CD8-positive, alpha-beta memory T cell (primary cell): Measurements from ENCODE around the gene GDF10. TPM values are rescaled to one million over a fixed set of nuclear protein-coding genes. Genes with fewer than 3 reads are reported as not detected.

Experiments used
- CTCF ChIA-PET: fragments of 350-600 bp; sonication (Branson Sonifier 250); formaldehyde crosslinking; loops from one replicate; lab custom pipeline; 2021; ENCODE audit warnings: antibody characterized with exemption; lab: Charles Lee
- POLR2A ChIA-PET: fragments of 350-600 bp; sonication (Branson Sonifier 250); formaldehyde crosslinking; loops from one replicate; lab custom pipeline; 2021; ENCODE audit warnings: antibody characterized with exemption; lab: Charles Lee
- DNase-seq, 5 donors: peaks; one replicate each; pipeline versions ENCODE4 v3.0.0 to v3.0.0-alpha.2; 2020 to 2022; ENCODE audit warnings: mixed read lengths in 1 of 5
- H3K27ac ChIP-seq: one replicate; pipeline ENCODE4 v1.7.0; 2013; ENCODE audit warnings: low read depth, mild to moderate bottlenecking, low read length, moderate library complexity
- H3K27me3 ChIP-seq: 2 replicates; pipeline ENCODE4 v1.7.0; 2013; ENCODE audit warnings: low read length, mild to moderate bottlenecking; ENCODE audit not compliant: insufficient read depth, poor library complexity, severe bottlenecking
- H3K36me3 ChIP-seq: 2 replicates; pipeline ENCODE4 v1.7.0; 2013; ENCODE audit warnings: mild to moderate bottlenecking, low read length, moderate library complexity; ENCODE audit not compliant: insufficient read depth
- H3K4me1 ChIP-seq: 2 replicates; pipeline ENCODE4 v1.7.0; 2013; ENCODE audit warnings: mild to moderate bottlenecking, low read length, moderate library complexity; ENCODE audit not compliant: insufficient read depth
- H3K4me3 ChIP-seq: 2 replicates; pipeline ENCODE4 v1.7.0; 2013; ENCODE audit warnings: mild to moderate bottlenecking, low read length
- H3K9me3 ChIP-seq: 2 replicates; pipeline ENCODE4 v1.7.0; 2013; ENCODE audit warnings: mild to moderate bottlenecking, low read length
- H3K27ac Mint-ChIP-seq, 8 donors: one replicate each; pipeline ENCODE4 v1.8.0; 2020 to 2021; ENCODE audit warnings: mixed read lengths in 8 of 8, mild to moderate bottlenecking in 6 of 8, inconsistent platforms in 3 of 8, moderate library complexity in 3 of 8
- H3K27me3 Mint-ChIP-seq, 2 donors: one replicate each; pipeline ENCODE4 v1.8.0; 2020 to 2021; ENCODE audit warnings: mixed read lengths in 2 of 2, mild to moderate bottlenecking in 1 of 2, moderate library complexity in 1 of 2
- H3K36me3 Mint-ChIP-seq, 3 donors: one replicate each; pipeline ENCODE4 v1.8.0; 2020 to 2021; ENCODE audit warnings: mixed read lengths in 3 of 3, inconsistent platforms in 1 of 3, mild to moderate bottlenecking in 1 of 3
- H3K4me1 Mint-ChIP-seq, 3 donors: one replicate each; pipeline ENCODE4 v1.8.0; 2020 to 2021; ENCODE audit warnings: mixed read lengths in 3 of 3, inconsistent platforms in 1 of 3, mild to moderate bottlenecking in 1 of 3
- H3K4me3 Mint-ChIP-seq, 7 donors: one replicate each; pipeline ENCODE4 v1.8.0; 2020 to 2021; ENCODE audit warnings: mixed read lengths in 7 of 7, mild to moderate bottlenecking in 6 of 7, moderate library complexity in 4 of 7, inconsistent platforms in 2 of 7
- H3K9me3 Mint-ChIP-seq, 5 donors: one replicate each; pipeline ENCODE4 v1.8.0; 2020 to 2022; ENCODE audit warnings: mixed read lengths in 5 of 5, mild to moderate bottlenecking in 3 of 5, moderate library complexity in 2 of 5, inconsistent platforms in 1 of 5
- polyA plus RNA-seq: library from polyadenylated mRNA; unstranded; fragments of 300-500 nt; fragmentation: Illumina TruSeq; gene quantifications from one replicate; pipeline ENCODE4 v1.2.3, GENCODE V29; 2021
- total RNA-seq, 2 experiments: library from RNA; stranded (reverse); gene quantifications; one replicate each; pipeline ENCODE4 v1.2.3, GENCODE V29; 2021

Gene GDF10
- total and polyA plus RNA-seq, 3 experiments from 2014 or later: 0.18 to 0.24 (median 0.21) TPM

- Mint-ChIP-seq H3K27me3 (no peaks in the 10 kb centered on the region), H3K4me3 (no peak overlapping the region), H3K27ac (no peak overlapping the region), H3K9me3 (no peaks in the 10 kb centered on the region), H3K4me1 (no peaks in the 10 kb centered on the region), H3K36me3 (no peaks in the 10 kb centered on the region)
- ChIA-PET POLR2A (no interaction called here), CTCF (no interaction called here)
- H3K27me3 ChIP-seq: no peaks in the 10 kb centered on the region
- DNase-seq: no peak
- H3K4me3 ChIP-seq: no peak overlapping the region
- H3K36me3 ChIP-seq: no peaks in the 10 kb centered on the region
- H3K27ac ChIP-seq: no peak overlapping the region
- H3K9me3 ChIP-seq: no peaks in the 10 kb centered on the region
- H3K4me1 ChIP-seq: no peaks in the 10 kb centered on the region
Observed at GRCh38 chr10:47350671-47351640, 51.0 kb downstream of the GDF10 start.

GRCh38 chr10:47351899-47352815 is 52.2 kb downstream of the GDF10 start:
- Histone ChIP-seq H3K4me3 (no peak overlapping the region), H3K27me3 (no peaks in the 10 kb centered on the region), H3K9me3 (no peaks in the 10 kb centered on the region), H3K27ac (no peak overlapping the region), H3K4me1 (no peaks in the 10 kb centered on the region), H3K36me3 (no peaks in the 10 kb centered on the region)
- no peak for DNase-seq
- Mint-ChIP-seq H3K27me3 (no peaks in the 10 kb centered on the region), H3K4me1 (no peaks in the 10 kb centered on the region), H3K36me3 (no peaks in the 10 kb centered on the region), H3K4me3 (no peak overlapping the region), H3K27ac (no peak overlapping the region), H3K9me3 (no peaks in the 10 kb centered on the region)
- POLR2A ChIA-PET: no interaction called here
- CTCF ChIA-PET: no interaction called here

GRCh38 chr10:47353351-47353750 is 53.4 kb downstream of the GDF10 start:
- Histone ChIP-seq H3K27me3 (no peaks in the 10 kb centered on the region), H3K36me3 (no peaks in the 10 kb centered on the region), H3K4me3 (no peak overlapping the region), H3K27ac (no peak overlapping the region), H3K4me1 (no peaks in the 10 kb centered on the region), H3K9me3 (no peaks in the 10 kb centered on the region)
- DNase-seq: no peak
- CTCF ChIA-PET: no interaction called here
- no peak overlapping the region for H3K4me3 Mint-ChIP-seq
- no peak overlapping the region for H3K27ac Mint-ChIP-seq
- no peaks in the 10 kb centered on the region for H3K9me3 Mint-ChIP-seq
- no peaks in the 10 kb centered on the region for H3K4me1 Mint-ChIP-seq
- POLR2A ChIA-PET: no interaction called here
- H3K36me3 Mint-ChIP-seq: no peaks in the 10 kb centered on the region
- H3K27me3 Mint-ChIP-seq: no peaks in the 10 kb centered on the region

- no peak overlapping the region for H3K4me3 Mint-ChIP-seq
- CTCF ChIA-PET: no interaction called here
- no peaks in the 10 kb centered on the region for H3K36me3 Mint-ChIP-seq
Observed at GRCh38 chr10:47354165-47354564, 54.2 kb downstream of the GDF10 start.

GRCh38 chr10:47354900-47355299 is 54.9 kb downstream of the GDF10 start:
- H3K27me3 Mint-ChIP-seq: peaks cover 0 to 5% of the 10 kb centered on the region in 2 donors
- no peak overlapping the region for H3K27ac ChIP-seq
- no peak overlapping the region for H3K4me3 ChIP-seq
- no peaks in the 10 kb centered on the region for H3K4me1 ChIP-seq
- no peaks in the 10 kb centered on the region for H3K9me3 ChIP-seq
- no peaks in the 10 kb centered on the region for H3K27me3 ChIP-seq
- H3K9me3 Mint-ChIP-seq: no peaks in the 10 kb centered on the region
- H3K4me3 Mint-ChIP-seq: no peak overlapping the region
- no peaks in the 10 kb centered on the region for H3K4me1 Mint-ChIP-seq
- no peaks in the 10 kb centered on the region for H3K36me3 Mint-ChIP-seq
- CTCF ChIA-PET: no interaction called here
- DNase-seq: no peak
- no peak overlapping the region for H3K27ac Mint-ChIP-seq
- POLR2A ChIA-PET: no interaction called here
- no peaks in the 10 kb centered on the region for H3K36me3 ChIP-seq

More at GRCh38 chr10:47354165-47354564, 54.2 kb downstream of the GDF10 start:
- no peaks in the 10 kb centered on the region for H3K36me3 ChIP-seq
- POLR2A ChIA-PET: no interaction called here
- H3K27ac Mint-ChIP-seq: no peak overlapping the region
- H3K9me3 Mint-ChIP-seq: no peaks in the 10 kb centered on the region
- no peak for DNase-seq
- H3K27me3 Mint-ChIP-seq: peaks cover 0 to 2% of the 10 kb centered on the region in 2 donors
- no peak overlapping the region for H3K4me3 ChIP-seq
- H3K9me3 ChIP-seq: no peaks in the 10 kb centered on the region
- H3K4me1 ChIP-seq: no peaks in the 10 kb centered on the region
- H3K27ac ChIP-seq: no peak overlapping the region
- H3K27me3 ChIP-seq: no peaks in the 10 kb centered on the region
- no peaks in the 10 kb centered on the region for H3K4me1 Mint-ChIP-seq

GRCh38 chr10:47356708-47357107 is 56.7 kb downstream of the GDF10 start:
- no peaks in the 10 kb centered on the region for H3K27me3 ChIP-seq
- DNase-seq: no peak
- Mint-ChIP-seq H3K36me3 (no peaks in the 10 kb centered on the region), H3K27me3 (peaks cover 0 to 5% of the 10 kb centered on the region in 2 donors), H3K27ac (no peak overlapping the region), H3K9me3 (no peaks in the 10 kb centered on the region), H3K4me3 (no peak overlapping the region), H3K4me1 (no peaks in the 10 kb centered on the region)
- H3K27ac ChIP-seq: no peak overlapping the region
- no peaks in the 10 kb centered on the region for H3K4me1 ChIP-seq
- CTCF ChIA-PET: interaction anchor here (0.8 kb wide), 1 partner anchor 16 kb away, joined by 3 read pairs; no protein-coding TSS in a partner anchor
- H3K4me3 ChIP-seq: no peak overlapping the region
- POLR2A ChIA-PET: no interaction called here
- H3K36me3 ChIP-seq: no peaks in the 10 kb centered on the region
- H3K9me3 ChIP-seq: no peaks in the 10 kb centered on the region

- DNase-seq: no peak
- peaks cover 0 to 5% of the 10 kb centered on the region in 2 donors for H3K27me3 Mint-ChIP-seq
- H3K27me3 ChIP-seq: no peaks in the 10 kb centered on the region
- H3K27ac ChIP-seq: no peak overlapping the region
- H3K27ac Mint-ChIP-seq: no peak overlapping the region
- no peak overlapping the region for H3K4me3 Mint-ChIP-seq
- H3K4me3 ChIP-seq: no peak overlapping the region
- POLR2A ChIA-PET: no interaction called here
- CTCF ChIA-PET: interaction anchor here (0.8 kb wide), 1 partner anchor 17 kb away, joined by 3 read pairs; no protein-coding TSS in a partner anchor
- H3K36me3 ChIP-seq: no peaks in the 10 kb centered on the region
- H3K4me1 Mint-ChIP-seq: no peaks in the 10 kb centered on the region
- no peaks in the 10 kb centered on the region for H3K9me3 Mint-ChIP-seq
- no peaks in the 10 kb centered on the region for H3K9me3 ChIP-seq
- no peaks in the 10 kb centered on the region for H3K36me3 Mint-ChIP-seq
- no peaks in the 10 kb centered on the region for H3K4me1 ChIP-seq
Observed at GRCh38 chr10:47357131-47357582, 57.2 kb downstream of the GDF10 start.
